Tibial nerve (tissue), 4 donors: ENCODE measurements around the gene CDH7. TPM values are rescaled to one million over a fixed set of nuclear protein-coding genes. Genes with fewer than 3 reads are reported as not detected.
A peak's percentile ranks its signal among the peaks of the same experiment; 100 is the strongest.

Experiments
- DNase-seq, 2 donors: peaks; one replicate each; pipeline ENCODE4 v3.0.0-alpha.2; 2019; ENCODE audit warnings: low spot score in 2 of 2
- H3K27ac ChIP-seq, 4 donors: fragments of 200-600 bp; sonication (generic) in 3 of 4; one replicate each; pipeline ENCODE4 v1.5.1; 2017 to 2019; ENCODE audit warnings: mild to moderate bottlenecking in 1 of 4
- H3K27me3 ChIP-seq, 2 donors: fragments of 200-600 bp; sonication (generic) in 1 of 2; one replicate each; pipeline versions ENCODE4 v1.5.1 to v1.6.0; 2017 to 2019
- H3K36me3 ChIP-seq, 3 donors: fragments of 200-600 bp; sonication (generic); one replicate each; pipeline ENCODE4 v1.5.1; 2018 to 2019
- H3K4me1 ChIP-seq, 4 donors: fragments of 200-600 bp; sonication (generic) in 3 of 4; one replicate each; pipeline ENCODE4 v1.5.1; 2017 to 2019
- H3K4me3 ChIP-seq, 4 donors: fragments of 200-600 bp; sonication (generic) in 3 of 4; one replicate each; pipeline ENCODE4 v1.5.1; 2017 to 2019; ENCODE audit warnings: mild to moderate bottlenecking in 1 of 4, moderate library complexity in 1 of 4
- H3K9me3 ChIP-seq, 4 donors: fragments of 200-600 bp; sonication (generic) in 3 of 4; one replicate each; pipeline ENCODE4 v1.5.1; 2017 to 2019
- EP300 ChIP-seq, 2 donors: sonication (generic); formaldehyde crosslinking; IDR thresholded peaks; one replicate each; pipeline ENCODE4 v1.6.1; 2017; ENCODE audit warnings: antibody characterized with exemption in 2 of 2, mild to moderate bottlenecking in 1 of 2
- POLR2A ChIP-seq, 2 donors: fragments of 450-650 bp; IDR thresholded peaks; one replicate each; pipeline ENCODE4 v1.6.1; 2017; ENCODE audit warnings: antibody characterized with exemption in 2 of 2, mild to moderate bottlenecking in 2 of 2, moderate library complexity in 2 of 2
- WGBS, 2 donors: methylation state at CpG; one replicate each; pipeline ENCODE4 v1.1.5; 2018; 5-methylcytosine and 5-hydroxymethylcytosine counted together
- total RNA-seq, 4 donors: library from RNA; depleted of rRNA; stranded (reverse); fragments of >200 nt; gene quantifications; one replicate each; pipeline ENCODE4 v1.1.0, GENCODE V29; 2016
- TF ChIP-seq, protein P1 (sequence below), 5 experiments: fragments of 200-600 bp in 3 of 5; fragments of 450-650 bp in 2 of 5; sonication (generic) in 3 of 5; IDR thresholded peaks; one replicate each; pipeline ENCODE4 v1.5.1; 2016 to 2019; ENCODE audit warnings: antibody characterized with exemption in 5 of 5, mild to moderate bottlenecking in 3 of 5, moderate library complexity in 2 of 5

CDH7 gene
- total RNA-seq, 4 donors from 2014 or later = 16.5 to 27.2 (median 22.5) TPM

- H3K4me1 ChIP-seq = peaks cover 0 to 4% (median 0%) of the 10 kb centered on the region in 4 donors
- TF ChIP-seq EP300 (IDR thresholded peaks at IDR 0.05) (no peak), POLR2A (IDR thresholded peaks at IDR 0.05) (no peak)
- TF ChIP-seq, protein P1, sequence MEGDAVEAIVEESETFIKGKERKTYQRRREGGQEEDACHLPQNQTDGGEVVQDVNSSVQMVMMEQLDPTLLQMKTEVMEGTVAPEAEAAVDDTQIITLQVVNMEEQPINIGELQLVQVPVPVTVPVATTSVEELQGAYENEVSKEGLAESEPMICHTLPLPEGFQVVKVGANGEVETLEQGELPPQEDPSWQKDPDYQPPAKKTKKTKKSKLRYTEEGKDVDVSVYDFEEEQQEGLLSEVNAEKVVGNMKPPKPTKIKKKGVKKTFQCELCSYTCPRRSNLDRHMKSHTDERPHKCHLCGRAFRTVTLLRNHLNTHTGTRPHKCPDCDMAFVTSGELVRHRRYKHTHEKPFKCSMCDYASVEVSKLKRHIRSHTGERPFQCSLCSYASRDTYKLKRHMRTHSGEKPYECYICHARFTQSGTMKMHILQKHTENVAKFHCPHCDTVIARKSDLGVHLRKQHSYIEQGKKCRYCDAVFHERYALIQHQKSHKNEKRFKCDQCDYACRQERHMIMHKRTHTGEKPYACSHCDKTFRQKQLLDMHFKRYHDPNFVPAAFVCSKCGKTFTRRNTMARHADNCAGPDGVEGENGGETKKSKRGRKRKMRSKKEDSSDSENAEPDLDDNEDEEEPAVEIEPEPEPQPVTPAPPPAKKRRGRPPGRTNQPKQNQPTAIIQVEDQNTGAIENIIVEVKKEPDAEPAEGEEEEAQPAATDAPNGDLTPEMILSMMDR (IDR thresholded peaks at IDR 0.05) = no peak
- H3K36me3 ChIP-seq = no peaks in the 10 kb centered on the region
- no peak overlapping the region for H3K27ac ChIP-seq
- no peaks in the 10 kb centered on the region for H3K27me3 ChIP-seq
- WGBS, 2 donors = 86 to 87% methylated on average over 3 of the region's 3 CpGs
- no peak overlapping the region for H3K4me3 ChIP-seq
- no peaks in the 10 kb centered on the region for H3K9me3 ChIP-seq
- DNase-seq = no peak
Observed at GRCh38 chr18:65735155-65735554, 15.7 kb upstream of the CDH7 start.

DNA sequence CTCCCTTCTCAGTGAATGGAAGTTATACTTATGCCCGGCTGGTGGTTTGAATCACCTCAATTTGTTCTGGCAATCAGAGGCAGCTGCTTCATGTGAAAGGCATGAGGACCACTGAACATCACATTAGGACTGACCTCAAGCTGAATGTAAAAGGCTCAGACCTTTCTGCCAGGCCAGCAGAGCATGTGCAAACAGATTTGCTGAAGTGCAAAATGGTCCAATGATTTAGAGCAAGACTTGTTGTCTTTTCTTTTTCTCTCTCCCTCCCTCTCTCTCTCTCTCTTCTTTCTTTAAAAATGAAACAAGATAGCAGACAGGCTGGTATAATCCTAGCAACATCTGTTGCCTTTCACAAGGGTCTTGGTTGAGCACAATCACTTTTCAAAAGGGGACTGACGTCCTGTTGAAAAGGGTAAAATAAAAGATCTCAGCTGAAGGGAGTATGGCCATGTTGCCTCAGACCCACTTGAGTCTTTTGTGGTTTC is 13.3 kb upstream of the CDH7 start:
- Histone ChIP-seq H3K4me3 (no peak overlapping the region), H3K27ac (no peak overlapping the region), H3K4me1 (peaks cover 0 to 4% (median 0%) of the 10 kb centered on the region in 4 donors), H3K27me3 (no peaks in the 10 kb centered on the region), H3K36me3 (no peaks in the 10 kb centered on the region), H3K9me3 (peaks cover 0 to 3% (median 0%) of the 10 kb centered on the region in 4 donors)
- TF ChIP-seq POLR2A (IDR thresholded peaks at IDR 0.05) (no peak), EP300 (IDR thresholded peaks at IDR 0.05) (no peak)
- TF ChIP-seq, protein P1 (IDR thresholded peaks at IDR 0.05) = no peak
- 52 to 68% methylated on average over 2 of the region's 2 CpGs for WGBS, 2 donors
- DNase-seq = no peak

GRCh38 chr18:65746936-65747335 is 3.9 kb upstream of the CDH7 start:
- Histone ChIP-seq H3K27ac (peak overlapping the region in 2 of 4 donors; percentile 1 to 54), H3K4me3 (no peak overlapping the region), H3K9me3 (no peaks in the 10 kb centered on the region), H3K36me3 (no peaks in the 10 kb centered on the region), H3K4me1 (peaks cover 0 to 24% (median 0%) of the 10 kb centered on the region in 4 donors), H3K27me3 (peaks cover 0 to 2% of the 10 kb centered on the region in 2 donors)
- DNase-seq = no peak
- 43 to 59% methylated on average over 3 of the region's 3 CpGs for WGBS, 2 donors
- TF ChIP-seq, protein P1 (IDR thresholded peaks at IDR 0.05) = no peak
- TF ChIP-seq EP300 (IDR thresholded peaks at IDR 0.05) = no peak
- TF ChIP-seq POLR2A (IDR thresholded peaks at IDR 0.05) = no peak

- no peaks in the 10 kb centered on the region for H3K9me3 ChIP-seq
- DNase-seq = no peak
- TF ChIP-seq EP300 (IDR thresholded peaks at IDR 0.05) (no peak), POLR2A (IDR thresholded peaks at IDR 0.05) (no peak)
- TF ChIP-seq, protein P1 (IDR thresholded peaks at IDR 0.05) = no peak
- peaks cover 0 to 2% of the 10 kb centered on the region in 2 donors for H3K27me3 ChIP-seq
- WGBS, 2 donors = 88 to 90% methylated on average over 2 of the region's 2 CpGs
- no peak overlapping the region for H3K4me3 ChIP-seq
- H3K4me1 ChIP-seq = peaks cover 0 to 24% (median 0%) of the 10 kb centered on the region in 4 donors
- peak overlapping the region in 2 of 4 donors; percentile 1 to 82 for H3K27ac ChIP-seq
- no peaks in the 10 kb centered on the region for H3K36me3 ChIP-seq
Observed at GRCh38 chr18:65748321-65748720, 2.5 kb upstream of the CDH7 start.

GRCh38 chr18:65749841-65750240 is 971 bp upstream of the CDH7 start:
- WGBS, 2 donors = 5 to 7% methylated on average over 8 of the region's 8 CpGs
- Histone ChIP-seq H3K4me3 (peak overlapping the region; percentile 36 to 69 (median 39)), H3K4me1 (peaks cover 0 to 24% (median 0%) of the 10 kb centered on the region in 4 donors), H3K9me3 (no peaks in the 10 kb centered on the region), H3K36me3 (no peaks in the 10 kb centered on the region), H3K27me3 (peaks cover 0 to 2% of the 10 kb centered on the region in 2 donors), H3K27ac (peak overlapping the region; percentile 17 to 82 (median 49))
- DNase-seq = no peak
- TF ChIP-seq POLR2A (IDR thresholded peaks at IDR 0.05) = no peak
- TF ChIP-seq, protein P1 (IDR thresholded peaks at IDR 0.05) = no peak
- no peak for TF ChIP-seq EP300 (IDR thresholded peaks at IDR 0.05)
